Measurements from ENCODE around the gene SPOPL.

DNA sequence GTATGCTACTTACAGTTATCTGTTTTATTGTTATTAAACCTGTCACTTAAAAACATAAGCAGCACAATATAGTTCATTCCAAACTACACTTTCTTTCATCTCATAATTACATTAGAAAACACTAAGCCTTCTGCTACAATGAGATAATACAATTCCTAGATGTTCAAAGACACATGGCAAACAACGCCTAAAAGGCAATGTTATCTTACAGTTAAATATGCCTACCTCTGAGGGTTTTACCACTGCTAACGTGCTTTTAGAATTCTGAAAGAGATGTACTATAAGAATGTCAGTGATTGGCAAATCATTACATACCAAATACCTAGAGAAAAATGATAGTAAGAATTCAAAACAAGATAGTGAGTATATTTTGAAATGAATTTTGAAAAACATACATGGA, 46.8 kb upstream of the SPOPL start:
- TF ChIP-seq POLR2A (IDR thresholded peaks at IDR 0.05) (no peak), EP300 (IDR thresholded peaks at IDR 0.05) (no peak)
- TF ChIP-seq, protein P1, sequence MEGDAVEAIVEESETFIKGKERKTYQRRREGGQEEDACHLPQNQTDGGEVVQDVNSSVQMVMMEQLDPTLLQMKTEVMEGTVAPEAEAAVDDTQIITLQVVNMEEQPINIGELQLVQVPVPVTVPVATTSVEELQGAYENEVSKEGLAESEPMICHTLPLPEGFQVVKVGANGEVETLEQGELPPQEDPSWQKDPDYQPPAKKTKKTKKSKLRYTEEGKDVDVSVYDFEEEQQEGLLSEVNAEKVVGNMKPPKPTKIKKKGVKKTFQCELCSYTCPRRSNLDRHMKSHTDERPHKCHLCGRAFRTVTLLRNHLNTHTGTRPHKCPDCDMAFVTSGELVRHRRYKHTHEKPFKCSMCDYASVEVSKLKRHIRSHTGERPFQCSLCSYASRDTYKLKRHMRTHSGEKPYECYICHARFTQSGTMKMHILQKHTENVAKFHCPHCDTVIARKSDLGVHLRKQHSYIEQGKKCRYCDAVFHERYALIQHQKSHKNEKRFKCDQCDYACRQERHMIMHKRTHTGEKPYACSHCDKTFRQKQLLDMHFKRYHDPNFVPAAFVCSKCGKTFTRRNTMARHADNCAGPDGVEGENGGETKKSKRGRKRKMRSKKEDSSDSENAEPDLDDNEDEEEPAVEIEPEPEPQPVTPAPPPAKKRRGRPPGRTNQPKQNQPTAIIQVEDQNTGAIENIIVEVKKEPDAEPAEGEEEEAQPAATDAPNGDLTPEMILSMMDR (IDR thresholded peaks at IDR 0.05), result no peak
